Peyer's patch (tissue), 4 donors: Measurements from ENCODE around the gene MANSC1.

Experiments
- CTCF ChIP-seq, 6 experiments: fragments of 450-650 bp in 4 of 6; fragments of 200-600 bp in 2 of 6; sonication (generic) in 1 of 6; IDR thresholded peaks; one replicate each; pipeline ENCODE4 v1.5.1; 2017 to 2019; ENCODE audit warnings: antibody characterized with exemption in 6 of 6, mild to moderate bottlenecking in 3 of 6, moderate library complexity in 1 of 6
- POLR2A ChIP-seq, 2 donors: fragments of 450-650 bp; IDR thresholded peaks; one replicate each; pipeline ENCODE4 v1.5.1; 2017; ENCODE audit warnings: antibody characterized with exemption in 2 of 2, mild to moderate bottlenecking in 2 of 2, moderate library complexity in 2 of 2

GRCh38 chr12:12356467-12356895 lies 6.4 kb upstream of the MANSC1 start:
- TF ChIP-seq POLR2A (IDR thresholded peaks at IDR 0.05): no peak
- TF ChIP-seq CTCF (IDR thresholded peaks at IDR 0.05): no peak
